Measurements from ENCODE around the gene GABRD.
A peak's percentile ranks its signal among the peaks of the same experiment; 100 is the strongest.

The GABRD gene

DNA sequence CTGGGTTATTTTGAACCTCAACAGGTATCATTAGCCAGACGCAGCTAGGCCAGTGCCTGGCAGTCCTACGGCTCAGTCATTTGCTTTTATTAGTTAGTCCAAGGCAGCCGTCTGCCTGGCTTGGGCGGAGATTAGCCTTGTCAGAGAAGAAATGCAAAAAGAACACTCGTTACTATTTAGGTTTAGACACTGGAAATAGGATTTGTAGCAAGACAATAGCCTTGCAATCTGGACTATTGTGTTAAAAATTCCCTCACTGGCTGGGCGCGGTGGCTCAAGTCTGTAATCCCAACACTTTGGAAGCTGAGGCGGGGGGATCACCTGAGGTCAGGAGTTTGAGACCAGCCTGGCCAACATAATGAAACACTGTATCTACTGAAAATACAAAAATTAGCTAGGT, 20.1 kb downstream of the GABRD start:
- TF ChIP-seq, protein P1, sequence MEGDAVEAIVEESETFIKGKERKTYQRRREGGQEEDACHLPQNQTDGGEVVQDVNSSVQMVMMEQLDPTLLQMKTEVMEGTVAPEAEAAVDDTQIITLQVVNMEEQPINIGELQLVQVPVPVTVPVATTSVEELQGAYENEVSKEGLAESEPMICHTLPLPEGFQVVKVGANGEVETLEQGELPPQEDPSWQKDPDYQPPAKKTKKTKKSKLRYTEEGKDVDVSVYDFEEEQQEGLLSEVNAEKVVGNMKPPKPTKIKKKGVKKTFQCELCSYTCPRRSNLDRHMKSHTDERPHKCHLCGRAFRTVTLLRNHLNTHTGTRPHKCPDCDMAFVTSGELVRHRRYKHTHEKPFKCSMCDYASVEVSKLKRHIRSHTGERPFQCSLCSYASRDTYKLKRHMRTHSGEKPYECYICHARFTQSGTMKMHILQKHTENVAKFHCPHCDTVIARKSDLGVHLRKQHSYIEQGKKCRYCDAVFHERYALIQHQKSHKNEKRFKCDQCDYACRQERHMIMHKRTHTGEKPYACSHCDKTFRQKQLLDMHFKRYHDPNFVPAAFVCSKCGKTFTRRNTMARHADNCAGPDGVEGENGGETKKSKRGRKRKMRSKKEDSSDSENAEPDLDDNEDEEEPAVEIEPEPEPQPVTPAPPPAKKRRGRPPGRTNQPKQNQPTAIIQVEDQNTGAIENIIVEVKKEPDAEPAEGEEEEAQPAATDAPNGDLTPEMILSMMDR (IDR thresholded peaks at IDR 0.05; ENCODE audit: insufficient read depth, low read depth, low read length, missing control alignments) = no peak
- no peak overlapping the region for H3K4me3 ChIP-seq (ENCODE audit: low read length)

DNA sequence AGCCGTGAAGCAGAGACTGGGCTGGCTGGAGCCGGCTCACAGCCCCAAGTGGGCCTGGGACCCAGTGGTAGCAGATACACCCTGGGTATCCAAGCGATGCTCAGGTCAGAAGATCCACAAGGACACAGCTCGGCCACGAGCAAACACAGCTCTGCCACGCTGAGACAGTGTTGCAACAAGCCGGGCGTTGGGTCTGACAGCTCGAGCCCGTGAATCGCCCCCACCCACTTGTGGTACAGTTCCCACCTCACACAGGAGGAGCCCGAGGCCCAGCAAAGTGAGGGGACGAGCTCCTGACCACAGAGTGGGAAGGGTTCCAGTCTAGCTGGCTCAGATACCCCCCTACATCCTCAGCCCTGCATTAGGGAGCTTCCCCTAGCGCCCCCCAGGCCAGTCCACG, 22.2 kb downstream of the GABRD start:
- no peak overlapping the region for H3K4me3 ChIP-seq (ENCODE audit: low read length)
- no peak for DNase-seq (ENCODE audit: low read depth)
- TF ChIP-seq, protein P1 (IDR thresholded peaks at IDR 0.05; ENCODE audit: insufficient read depth, low read depth, low read length, missing control alignments) = no peak

More for the DNA sequence above, 20.1 kb downstream of the GABRD start:
- no peak for DNase-seq (ENCODE audit: low read depth)

DNA sequence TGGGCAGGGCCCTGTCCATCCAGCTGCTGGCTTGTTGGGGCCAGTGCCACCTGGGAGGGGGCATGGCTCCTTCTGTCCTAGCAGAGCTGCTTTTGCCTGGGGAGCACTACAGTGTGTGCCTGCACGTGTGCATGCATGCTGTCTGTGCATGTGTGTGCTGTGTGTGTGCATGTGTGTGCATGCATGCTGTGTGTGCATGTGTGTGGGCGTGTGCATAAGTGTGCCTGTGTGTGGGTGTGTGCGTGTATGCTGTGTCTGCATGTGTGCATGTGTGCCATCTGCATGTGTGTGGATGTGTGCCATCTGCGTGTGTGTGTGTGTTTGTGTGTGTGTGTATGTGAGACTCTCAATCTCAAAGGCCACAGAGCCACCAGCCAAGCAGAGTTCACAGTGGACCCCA, 22.7 kb downstream of the GABRD start:
- no peak for DNase-seq (ENCODE audit: low read depth)
- TF ChIP-seq, protein P1 (IDR thresholded peaks at IDR 0.05; ENCODE audit: insufficient read depth, low read depth, low read length, missing control alignments) = no peak
- H3K4me3 ChIP-seq (ENCODE audit: low read length) = no peak overlapping the region

DNA sequence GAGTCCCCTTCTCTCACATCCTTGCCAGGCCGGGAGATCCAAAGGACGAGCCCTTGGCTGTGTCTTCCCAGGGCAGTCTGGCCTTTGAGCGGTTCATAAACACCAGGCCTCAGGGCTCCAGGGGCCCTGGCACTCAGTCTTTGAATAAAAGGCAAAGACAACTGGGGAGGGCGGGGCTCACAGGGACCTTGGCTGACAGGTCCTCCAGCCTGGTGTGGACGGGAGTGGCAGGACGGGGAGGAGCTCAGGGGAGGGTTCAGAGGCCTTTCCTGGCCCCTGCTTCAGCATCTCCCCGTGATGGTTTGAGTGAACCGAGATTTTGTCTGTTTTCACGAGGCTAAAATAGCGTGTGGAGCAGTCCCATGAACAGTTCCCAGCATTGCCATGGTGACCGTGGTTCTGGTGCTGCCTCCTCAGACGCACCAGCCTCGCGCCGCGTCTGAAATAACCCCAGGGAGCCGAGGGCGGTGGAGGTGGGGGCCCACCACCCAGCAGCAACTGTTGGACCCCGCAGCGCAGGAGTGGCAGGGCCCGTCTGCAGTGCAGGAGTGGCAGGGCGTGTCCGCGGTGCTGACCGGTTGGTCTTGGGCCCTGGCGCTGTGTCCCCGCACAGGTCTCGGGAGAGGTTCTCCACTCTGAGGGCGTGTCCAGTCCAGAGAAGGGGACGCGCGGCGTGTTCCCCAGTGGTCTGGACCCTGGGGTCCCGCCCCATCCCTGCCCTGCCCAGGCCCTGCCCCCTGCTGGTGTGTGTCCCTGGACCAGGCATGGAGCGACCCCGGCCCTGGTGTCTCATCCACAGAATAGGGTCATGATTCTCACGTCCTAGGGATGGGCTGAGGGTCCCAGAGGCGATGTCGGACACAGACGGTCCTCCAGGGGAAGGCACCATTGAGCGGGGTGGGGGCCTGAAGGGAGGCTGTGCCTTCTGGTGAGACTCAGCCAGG, 24.0 kb downstream of the GABRD start:
- DNase-seq (ENCODE audit: low read depth) = no peak
- H3K4me3 ChIP-seq (ENCODE audit: low read length) = no peak overlapping the region
- TF ChIP-seq, protein P1 (IDR thresholded peaks at IDR 0.05; ENCODE audit: insufficient read depth, low read depth, low read length, missing control alignments) = no peak

DNA sequence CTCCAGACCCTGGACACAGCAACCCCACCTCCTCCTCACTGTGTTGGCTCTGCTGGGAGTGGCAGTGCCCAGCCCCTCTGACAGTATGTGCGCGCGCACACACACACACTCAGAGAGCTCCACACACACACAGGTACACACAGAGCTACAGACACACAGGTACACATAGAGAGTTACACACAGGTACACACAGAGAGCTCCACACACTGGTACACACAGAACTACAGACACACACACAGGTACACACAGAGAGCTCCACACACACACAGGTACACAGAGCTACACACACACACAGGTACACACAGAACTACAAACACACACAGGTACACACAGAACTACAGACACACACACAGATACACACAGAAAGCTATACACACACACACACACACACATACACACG, 24.7 kb downstream of the GABRD start:
- no peak overlapping the region for H3K4me3 ChIP-seq (ENCODE audit: low read length)
- DNase-seq (ENCODE audit: low read depth) = no peak
- TF ChIP-seq, protein P1 (IDR thresholded peaks at IDR 0.05; ENCODE audit: insufficient read depth, low read depth, low read length, missing control alignments) = no peak

DNA sequence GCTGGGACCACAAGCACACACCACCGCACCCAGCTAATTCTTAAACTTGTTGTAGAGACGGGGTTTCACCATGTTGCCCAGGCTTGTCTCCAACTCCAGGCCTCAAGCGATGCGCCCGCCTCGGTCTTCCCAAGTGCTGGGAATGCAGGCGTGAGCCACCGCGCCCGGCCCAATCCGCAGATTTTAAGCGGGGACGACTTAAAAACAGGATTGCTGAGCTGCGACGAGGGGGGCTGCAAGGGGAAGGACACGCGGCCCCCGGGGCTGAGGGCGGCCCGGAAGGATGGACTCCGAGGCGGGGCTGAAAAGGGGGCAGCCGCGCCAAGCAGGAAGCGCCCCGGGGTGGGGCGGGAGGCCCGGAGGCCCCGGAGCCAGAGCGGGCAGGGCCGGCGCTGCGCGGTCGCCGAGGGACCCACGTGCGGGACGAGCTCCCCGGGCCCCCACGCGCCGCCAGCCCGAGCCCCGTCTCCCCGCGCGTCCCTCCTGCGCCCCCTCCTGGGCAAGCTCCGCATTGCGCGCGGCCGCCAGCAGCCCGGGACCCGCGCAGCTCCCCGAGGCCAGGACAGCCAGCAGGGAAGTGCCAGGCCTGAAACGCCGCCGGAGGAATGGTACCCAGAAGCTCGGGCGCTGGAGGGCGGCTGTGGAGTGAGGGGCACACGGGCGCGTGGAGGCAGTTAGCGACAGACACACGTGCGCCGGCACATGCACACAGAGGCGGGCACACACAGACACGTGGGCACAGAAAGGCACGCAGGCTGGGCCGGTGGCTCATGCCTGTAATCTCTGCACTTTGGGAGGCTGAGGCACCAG, 25.6 kb downstream of the GABRD start:
- peak overlapping the region; percentile 15 for H3K4me3 ChIP-seq (ENCODE audit: low read length)
- DNase-seq (ENCODE audit: low read depth) = peak; percentile 55
- TF ChIP-seq, protein P1 (IDR thresholded peaks at IDR 0.05; ENCODE audit: insufficient read depth, low read depth, low read length, missing control alignments) = peak; percentile 48

All from epithelial cell of esophagus (primary cell).